Endodermal cell (in vitro differentiated cells): ENCODE results near the gene ARHGAP31. TPM values are rescaled to one million over a fixed set of nuclear protein-coding genes. Genes with fewer than 3 reads are reported as not detected.

Experiments used
- DNase-seq: peaks from one replicate; pipeline ENCODE4 v3.0.0-alpha.2; 2017
- H3K27ac ChIP-seq: 2 replicates; pipeline ENCODE4 v1.5.1; 2013; ENCODE audit warnings: mild to moderate bottlenecking, low read depth, low read length, moderate library complexity
- H3K27me3 ChIP-seq: 2 replicates; pipeline ENCODE4 v1.6.1; 2013; ENCODE audit warnings: mild to moderate bottlenecking, low read length, moderate library complexity; ENCODE audit not compliant: insufficient read depth, control insufficient read depth, poor library complexity, severe bottlenecking
- H3K36me3 ChIP-seq: 2 replicates; pipeline ENCODE4 v1.7.0; 2013; ENCODE audit warnings: mild to moderate bottlenecking, low read length, moderate library complexity; ENCODE audit not compliant: control insufficient read depth, insufficient read depth
- H3K4me1 ChIP-seq: one replicate; pipeline ENCODE4 v1.7.0; 2013; ENCODE audit warnings: low read length; ENCODE audit not compliant: control insufficient read depth, insufficient read depth
- H3K4me3 ChIP-seq: 2 replicates; pipeline ENCODE4 v1.5.1; 2013; ENCODE audit warnings: mild to moderate bottlenecking, low read length, moderate library complexity
- H3K9ac ChIP-seq: 2 replicates; pipeline ENCODE4 v1.6.1; 2013; ENCODE audit warnings: mild to moderate bottlenecking, low read length, moderate library complexity; ENCODE audit not compliant: poor library complexity, severe bottlenecking; ENCODE audit errors: extremely low read depth
- H3K9me3 ChIP-seq: 2 replicates; pipeline ENCODE4 v1.6.1; 2013; ENCODE audit warnings: mild to moderate bottlenecking, low read length, moderate library complexity; ENCODE audit not compliant: control insufficient read depth
- H3K27ac Mint-ChIP-seq: 2 replicates; pipeline ENCODE4 v1.8.0; 2020; ENCODE audit warnings: mixed read lengths
- H3K27me3 Mint-ChIP-seq: 2 replicates; pipeline ENCODE4 v1.8.0; 2021; ENCODE audit warnings: mild to moderate bottlenecking, mixed read lengths; ENCODE audit not compliant: insufficient read depth
- H3K36me3 Mint-ChIP-seq: 2 replicates; pipeline ENCODE4 v1.8.0; 2020; ENCODE audit warnings: low read depth, mixed read lengths
- H3K4me1 Mint-ChIP-seq: 2 replicates; pipeline ENCODE4 v1.8.0; 2020; ENCODE audit warnings: mixed read lengths
- H3K4me3 Mint-ChIP-seq: 2 replicates; pipeline ENCODE4 v1.8.0; 2020; ENCODE audit warnings: mild to moderate bottlenecking, moderate library complexity, mixed read lengths
- H3K9me3 Mint-ChIP-seq: 2 replicates; pipeline ENCODE4 v1.8.0; 2020; ENCODE audit warnings: mild to moderate bottlenecking, mixed read lengths
- WGBS, 2 experiments: methylation state at CpG; one replicate each; pipeline versions ENCODE4 v1.1.5 to v1.1.7; 2013; ENCODE audit warnings: missing lambda C conversion rate in 2 of 2, mixed read lengths in 1 of 2; ENCODE audit not compliant: insufficient coverage in 1 of 2, insufficient read length in 1 of 2; 5-methylcytosine and 5-hydroxymethylcytosine counted together
- total RNA-seq, 2 donors: library from RNA; stranded (reverse); fragmentation: NEBNext Ultra II Directional in 1 of 2; extraction: Animal tissue kit (Norgen Biotek cat#: 25700) in 1 of 2; gene quantifications; 2 replicates in 1 of 2; 3 replicates in 1 of 2; pipeline ENCODE4 v1.2.1, GENCODE V29; 2021
- TF ChIP-seq, protein P1 (sequence below): fragments of 200-600 bp; sonication (generic); conservative IDR thresholded peaks from 2 replicates; pipeline ENCODE4 v1.5.0; 2021; ENCODE audit warnings: antibody characterized with exemption, mild to moderate bottlenecking

The ARHGAP31 gene
- total RNA-seq, 2 donors from 2014 or later = 2.2 to 2.3 TPM

DNA sequence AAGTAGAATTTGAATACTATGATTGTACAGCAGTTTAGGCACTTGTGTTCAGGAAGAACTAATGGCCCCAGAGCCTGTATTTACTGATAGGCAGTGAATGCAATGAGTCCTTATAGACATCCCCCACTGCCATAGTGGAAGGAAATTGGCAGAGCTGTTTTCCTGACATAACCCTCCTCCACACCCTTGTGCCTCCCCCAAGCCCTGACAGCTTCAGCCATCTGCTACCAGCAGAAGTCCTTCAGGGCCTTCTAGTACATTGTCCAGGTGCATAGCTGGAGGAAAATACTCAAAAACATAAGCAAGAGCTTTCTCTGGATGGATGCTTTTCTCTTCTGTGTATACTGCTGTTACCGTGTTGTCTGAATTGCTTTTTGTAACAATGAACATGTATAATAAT lies 20.6 kb downstream of the ARHGAP31 start:
- Histone ChIP-seq H3K27me3 (peaks cover 30% of the 10 kb centered on the region), H3K36me3 (no peaks in the 10 kb centered on the region), H3K27ac (no peak overlapping the region), H3K4me3 (no peak overlapping the region), H3K4me1 (peaks cover 41% of the 10 kb centered on the region), H3K9ac (no peak overlapping the region), H3K9me3 (no peaks in the 10 kb centered on the region)
- WGBS, 2 experiments = no CpG with 5 or more reads among the region's 1 CpG
- Mint-ChIP-seq H3K4me3 (no peak overlapping the region), H3K4me1 (peaks cover 57% of the 10 kb centered on the region), H3K27me3 (no peaks in the 10 kb centered on the region), H3K27ac (no peak overlapping the region), H3K36me3 (no peaks in the 10 kb centered on the region), H3K9me3 (no peaks in the 10 kb centered on the region)
- DNase-seq = no peak
- TF ChIP-seq, protein P1, sequence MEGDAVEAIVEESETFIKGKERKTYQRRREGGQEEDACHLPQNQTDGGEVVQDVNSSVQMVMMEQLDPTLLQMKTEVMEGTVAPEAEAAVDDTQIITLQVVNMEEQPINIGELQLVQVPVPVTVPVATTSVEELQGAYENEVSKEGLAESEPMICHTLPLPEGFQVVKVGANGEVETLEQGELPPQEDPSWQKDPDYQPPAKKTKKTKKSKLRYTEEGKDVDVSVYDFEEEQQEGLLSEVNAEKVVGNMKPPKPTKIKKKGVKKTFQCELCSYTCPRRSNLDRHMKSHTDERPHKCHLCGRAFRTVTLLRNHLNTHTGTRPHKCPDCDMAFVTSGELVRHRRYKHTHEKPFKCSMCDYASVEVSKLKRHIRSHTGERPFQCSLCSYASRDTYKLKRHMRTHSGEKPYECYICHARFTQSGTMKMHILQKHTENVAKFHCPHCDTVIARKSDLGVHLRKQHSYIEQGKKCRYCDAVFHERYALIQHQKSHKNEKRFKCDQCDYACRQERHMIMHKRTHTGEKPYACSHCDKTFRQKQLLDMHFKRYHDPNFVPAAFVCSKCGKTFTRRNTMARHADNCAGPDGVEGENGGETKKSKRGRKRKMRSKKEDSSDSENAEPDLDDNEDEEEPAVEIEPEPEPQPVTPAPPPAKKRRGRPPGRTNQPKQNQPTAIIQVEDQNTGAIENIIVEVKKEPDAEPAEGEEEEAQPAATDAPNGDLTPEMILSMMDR = no peak

DNA sequence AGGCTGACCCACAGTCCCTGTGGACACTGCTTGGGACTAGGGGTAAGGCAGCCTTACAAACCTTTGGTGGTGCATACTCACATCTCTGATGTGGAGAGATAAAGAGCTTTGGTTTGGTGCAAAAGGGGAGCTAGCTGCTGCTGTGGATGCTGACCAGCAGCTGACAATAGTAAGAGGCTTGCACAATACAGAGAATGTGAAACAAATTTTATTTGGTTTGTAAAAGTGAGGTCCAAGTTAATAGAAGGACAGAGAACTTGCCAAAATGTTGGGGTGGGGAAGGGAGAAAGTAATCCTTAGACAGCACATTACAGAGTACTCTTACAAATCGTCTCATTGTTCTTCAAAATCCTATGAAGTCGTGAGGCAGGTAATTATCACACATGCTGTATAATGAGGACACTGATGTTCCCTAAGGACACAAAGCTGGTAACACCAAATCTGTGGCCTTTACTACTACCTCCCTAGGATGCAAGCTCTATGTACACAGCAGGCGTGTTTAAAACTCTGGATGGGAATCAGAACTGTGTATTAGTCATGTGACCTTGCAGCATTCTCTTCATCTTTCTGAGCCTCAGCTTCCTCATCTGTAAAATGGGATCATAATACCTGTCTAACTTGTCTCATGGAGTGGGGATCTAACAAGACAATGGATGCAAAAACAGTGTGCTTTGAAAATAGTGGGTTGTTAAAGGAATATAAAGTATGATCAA lies 21.6 kb downstream of the ARHGAP31 start:
- 89 to 100% methylated on average over 1 to 3 of the region's 3 CpGs for WGBS, 2 experiments
- no peak overlapping the region for H3K27ac ChIP-seq
- H3K4me1 Mint-ChIP-seq = peaks cover 54% of the 10 kb centered on the region

DNA sequence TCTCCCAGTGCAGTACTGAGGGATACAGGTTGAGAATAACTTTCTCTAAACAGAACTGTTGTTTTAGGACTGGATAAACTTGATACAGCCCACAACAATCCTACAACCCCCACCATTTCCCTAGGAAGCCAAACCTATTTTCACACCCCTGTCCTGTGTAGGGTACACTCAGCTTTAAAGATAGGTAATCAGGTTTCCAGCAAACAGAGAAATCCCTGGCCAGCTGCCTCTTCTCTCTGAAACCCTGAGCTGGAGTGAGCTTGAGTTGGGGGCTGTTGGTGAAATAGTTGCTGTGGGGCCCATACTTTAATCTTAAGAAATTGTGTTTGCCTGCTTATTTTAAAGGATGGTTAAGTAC lies 22.1 kb downstream of the ARHGAP31 start:
- H3K27ac ChIP-seq = no peak overlapping the region
- TF ChIP-seq, protein P1 = no peak
- peak overlapping the region; percentile 48 for H3K4me3 ChIP-seq
- H3K36me3 ChIP-seq = no peaks in the 10 kb centered on the region
- peak overlapping the region; percentile 7 for H3K27ac Mint-ChIP-seq
- peak overlapping the region; percentile 5 for H3K4me3 Mint-ChIP-seq
- H3K27me3 ChIP-seq = peaks cover 32% of the 10 kb centered on the region
- no peaks in the 10 kb centered on the region for H3K9me3 ChIP-seq
- H3K9me3 Mint-ChIP-seq = no peaks in the 10 kb centered on the region
- H3K27me3 Mint-ChIP-seq = no peaks in the 10 kb centered on the region
- no peaks in the 10 kb centered on the region for H3K36me3 Mint-ChIP-seq
- peaks cover 28% of the 10 kb centered on the region for H3K4me1 ChIP-seq
- DNase-seq = no peak
- no peak overlapping the region for H3K9ac ChIP-seq
- peaks cover 51% of the 10 kb centered on the region for H3K4me1 Mint-ChIP-seq

More for the DNA sequence above, 21.6 kb downstream of the ARHGAP31 start:
- Mint-ChIP-seq H3K27me3 (no peaks in the 10 kb centered on the region), H3K9me3 (no peaks in the 10 kb centered on the region), H3K4me3 (no peak overlapping the region), H3K27ac (no peak overlapping the region), H3K36me3 (no peaks in the 10 kb centered on the region)
- Histone ChIP-seq H3K4me1 (peaks cover 33% of the 10 kb centered on the region), H3K9me3 (no peaks in the 10 kb centered on the region), H3K36me3 (no peaks in the 10 kb centered on the region), H3K27me3 (peaks cover 32% of the 10 kb centered on the region), H3K4me3 (no peak overlapping the region), H3K9ac (no peak overlapping the region)
- DNase-seq = no peak
- TF ChIP-seq, protein P1 = no peak
